ENCODE results near the gene THSD4.

The THSD4 gene

DNA sequence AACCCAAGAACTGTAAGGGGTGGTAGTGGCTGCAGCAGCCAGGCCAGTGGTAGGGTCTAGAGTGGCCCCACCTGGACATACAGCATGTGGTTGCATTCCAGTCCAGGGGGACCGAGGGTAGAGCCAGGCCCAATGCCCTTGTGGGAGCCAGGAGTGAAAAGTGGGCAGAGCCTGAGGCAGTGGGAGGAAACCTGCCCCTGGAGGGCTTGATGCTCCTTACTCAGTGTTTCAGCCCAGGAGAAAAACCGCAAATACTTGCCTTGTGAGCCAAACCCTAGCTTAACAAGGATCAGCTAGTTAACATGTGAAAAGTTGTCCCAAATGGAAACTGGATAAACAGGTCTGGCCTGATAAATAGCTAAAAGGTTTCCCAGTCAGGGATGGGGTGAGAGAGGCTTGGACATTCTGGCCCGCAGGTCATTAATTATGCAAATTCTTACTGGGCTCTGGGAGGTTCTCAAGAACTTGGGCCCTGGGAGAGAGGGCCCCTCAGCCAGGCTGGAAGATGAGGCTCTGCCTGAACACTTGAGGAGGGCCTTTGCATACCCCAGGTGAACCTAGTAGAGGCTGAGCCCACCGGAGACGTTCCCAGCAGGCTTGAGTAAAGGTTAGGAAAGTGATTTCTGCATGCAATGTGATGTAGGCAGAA is 222.1 kb downstream of the THSD4 start:
- no peak for TF ChIP-seq ZFX (IDR thresholded peaks at IDR 0.05)
- TF ChIP-seq, protein P1, sequence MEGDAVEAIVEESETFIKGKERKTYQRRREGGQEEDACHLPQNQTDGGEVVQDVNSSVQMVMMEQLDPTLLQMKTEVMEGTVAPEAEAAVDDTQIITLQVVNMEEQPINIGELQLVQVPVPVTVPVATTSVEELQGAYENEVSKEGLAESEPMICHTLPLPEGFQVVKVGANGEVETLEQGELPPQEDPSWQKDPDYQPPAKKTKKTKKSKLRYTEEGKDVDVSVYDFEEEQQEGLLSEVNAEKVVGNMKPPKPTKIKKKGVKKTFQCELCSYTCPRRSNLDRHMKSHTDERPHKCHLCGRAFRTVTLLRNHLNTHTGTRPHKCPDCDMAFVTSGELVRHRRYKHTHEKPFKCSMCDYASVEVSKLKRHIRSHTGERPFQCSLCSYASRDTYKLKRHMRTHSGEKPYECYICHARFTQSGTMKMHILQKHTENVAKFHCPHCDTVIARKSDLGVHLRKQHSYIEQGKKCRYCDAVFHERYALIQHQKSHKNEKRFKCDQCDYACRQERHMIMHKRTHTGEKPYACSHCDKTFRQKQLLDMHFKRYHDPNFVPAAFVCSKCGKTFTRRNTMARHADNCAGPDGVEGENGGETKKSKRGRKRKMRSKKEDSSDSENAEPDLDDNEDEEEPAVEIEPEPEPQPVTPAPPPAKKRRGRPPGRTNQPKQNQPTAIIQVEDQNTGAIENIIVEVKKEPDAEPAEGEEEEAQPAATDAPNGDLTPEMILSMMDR (conservative IDR thresholded peaks at IDR 0.05): no peak
- peak overlapping the region; percentile 34; the same call in 1 of the 2 replicates for H3K27ac ChIP-seq

DNA sequence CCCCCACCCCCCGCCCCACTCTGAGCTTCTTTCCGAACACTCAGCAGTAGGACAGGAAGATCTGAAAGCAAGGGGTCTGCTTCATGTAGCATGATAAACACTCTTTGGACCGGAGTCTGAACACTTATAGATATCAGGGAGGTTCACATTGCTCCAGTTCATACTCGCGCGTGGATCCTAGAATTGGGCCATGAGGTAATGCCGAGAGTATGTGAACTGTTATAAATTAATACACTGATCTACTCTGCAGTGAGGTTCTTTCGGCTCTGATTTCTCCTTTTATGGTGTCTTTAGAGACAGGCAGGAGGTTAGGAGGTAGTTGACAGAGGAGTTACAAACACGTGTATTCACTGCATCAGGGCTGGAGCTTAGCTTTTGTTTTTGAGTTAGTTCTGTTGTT is 223.0 kb downstream of the THSD4 start:
- no peak overlapping the region for H3K27ac ChIP-seq
- no peak for TF ChIP-seq ZFX (IDR thresholded peaks at IDR 0.05)
- TF ChIP-seq, protein P1 (conservative IDR thresholded peaks at IDR 0.05): no peak

DNA sequence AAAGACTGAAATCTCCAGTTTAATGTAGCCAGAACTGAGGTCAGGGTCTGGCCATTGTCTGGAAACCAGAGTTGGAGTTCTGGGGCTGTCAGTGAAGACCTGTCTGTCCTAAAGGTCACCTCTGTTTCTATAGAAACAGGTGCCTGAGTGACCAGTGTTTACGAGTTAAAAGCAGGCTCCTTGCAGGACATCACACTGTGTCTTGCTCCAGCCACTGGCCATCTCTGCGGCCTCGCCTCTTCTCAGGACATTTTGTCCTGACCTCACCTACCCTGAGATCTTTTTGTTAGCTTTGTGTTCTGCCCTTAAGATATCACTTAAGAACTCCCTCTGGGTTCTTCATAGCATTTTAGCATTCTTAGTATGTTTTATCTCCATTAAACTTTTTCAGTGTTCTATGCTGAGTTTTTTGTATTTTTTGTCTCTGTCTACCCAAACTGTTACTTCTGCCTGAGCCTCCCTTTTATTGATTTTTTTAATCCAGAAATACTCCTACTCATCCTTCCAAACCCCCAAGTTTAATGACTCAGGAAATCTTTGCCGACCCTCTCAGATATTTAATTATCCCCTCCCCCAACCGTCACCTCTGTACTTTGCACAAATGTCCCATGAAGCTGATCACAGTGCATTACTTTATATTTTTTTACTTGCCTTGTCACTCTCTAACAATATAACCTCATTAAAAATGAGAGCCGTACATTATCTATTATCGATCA is 223.7 kb downstream of the THSD4 start:
- TF ChIP-seq, protein P1 (conservative IDR thresholded peaks at IDR 0.05): no peak
- TF ChIP-seq ZFX (IDR thresholded peaks at IDR 0.05): no peak
- H3K27ac ChIP-seq: no peak overlapping the region

DNA sequence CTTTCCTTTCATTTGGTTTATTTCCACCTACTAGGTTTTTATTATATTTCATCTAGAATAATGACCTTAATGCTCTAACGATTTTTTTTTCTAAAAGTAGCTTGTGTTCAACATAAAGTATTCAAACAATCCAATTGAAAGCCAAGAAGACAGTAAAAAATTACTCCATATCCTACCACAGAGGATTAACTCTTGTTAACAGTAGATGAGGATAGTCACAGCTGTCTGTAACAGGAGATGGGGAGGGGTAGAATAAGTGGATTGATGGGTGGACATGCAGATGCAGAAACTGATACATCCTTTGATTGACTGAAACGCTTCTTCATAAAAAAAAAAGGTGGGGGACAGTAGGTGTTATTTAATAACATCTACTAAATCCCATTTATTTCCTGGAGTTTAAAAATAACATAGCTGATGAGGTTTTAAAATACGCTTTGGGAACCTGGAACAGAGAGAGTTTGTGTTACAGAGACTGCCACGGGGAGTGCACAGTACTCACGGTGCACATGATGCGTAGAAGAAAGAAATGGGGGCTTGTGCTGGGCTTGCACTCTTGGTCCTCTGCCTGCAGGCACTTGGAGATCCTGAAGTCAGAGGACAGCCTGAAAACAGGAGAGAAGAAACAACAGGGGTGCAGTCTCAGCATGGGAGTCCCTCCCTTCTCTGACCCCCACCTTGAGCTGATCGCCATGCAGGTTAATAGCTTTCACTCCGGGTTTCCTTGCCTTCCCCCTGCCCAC is 226.7 kb downstream of the THSD4 start:
- H3K27ac ChIP-seq: no peak overlapping the region
- TF ChIP-seq, protein P1 (conservative IDR thresholded peaks at IDR 0.05): no peak
- no peak for TF ChIP-seq ZFX (IDR thresholded peaks at IDR 0.05)

DNA sequence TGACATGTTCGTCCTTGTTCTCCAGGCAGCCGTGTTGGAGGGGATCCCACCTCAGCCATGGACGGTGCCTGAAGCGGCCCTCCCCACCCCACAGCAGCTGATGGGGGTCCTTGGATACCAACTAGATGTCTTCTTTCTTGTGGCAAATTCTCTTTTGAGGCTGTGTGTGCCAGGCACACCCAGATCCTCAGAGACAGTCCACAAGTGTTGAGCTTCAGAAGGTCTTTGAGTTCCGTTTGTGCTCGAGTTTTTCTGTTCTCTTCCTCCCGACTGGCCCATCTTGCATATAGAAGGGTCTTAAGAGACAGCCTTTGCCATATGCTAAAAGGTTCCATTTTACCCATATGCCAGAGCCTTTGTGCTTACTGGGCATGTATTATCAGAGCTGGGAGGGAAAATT is 227.4 kb downstream of the THSD4 start:
- TF ChIP-seq, protein P1 (conservative IDR thresholded peaks at IDR 0.05): no peak
- TF ChIP-seq ZFX (IDR thresholded peaks at IDR 0.05): no peak
- no peak overlapping the region for H3K27ac ChIP-seq

DNA sequence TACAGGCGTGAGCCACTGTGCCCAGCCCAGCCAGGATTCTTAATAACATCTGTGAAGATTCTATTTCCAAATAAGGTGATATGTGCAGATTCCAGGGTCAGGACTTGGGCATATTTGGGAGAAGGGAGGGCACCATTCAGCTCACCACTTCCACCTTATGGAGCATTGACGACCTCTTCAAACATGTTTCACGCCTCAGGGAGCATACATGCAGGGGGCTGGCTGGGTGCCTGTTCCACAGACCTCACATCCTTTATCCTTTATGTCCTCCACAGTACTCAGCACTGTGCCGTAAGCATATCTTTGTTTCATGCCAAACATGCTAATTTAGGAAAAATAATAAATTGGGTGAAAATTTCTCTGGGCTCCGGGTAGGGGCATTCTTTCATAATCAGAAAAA is 229.0 kb downstream of the THSD4 start:
- H3K27ac ChIP-seq: no peak overlapping the region
- TF ChIP-seq ZFX (IDR thresholded peaks at IDR 0.05): no peak
- TF ChIP-seq, protein P1 (conservative IDR thresholded peaks at IDR 0.05): no peak

DNA sequence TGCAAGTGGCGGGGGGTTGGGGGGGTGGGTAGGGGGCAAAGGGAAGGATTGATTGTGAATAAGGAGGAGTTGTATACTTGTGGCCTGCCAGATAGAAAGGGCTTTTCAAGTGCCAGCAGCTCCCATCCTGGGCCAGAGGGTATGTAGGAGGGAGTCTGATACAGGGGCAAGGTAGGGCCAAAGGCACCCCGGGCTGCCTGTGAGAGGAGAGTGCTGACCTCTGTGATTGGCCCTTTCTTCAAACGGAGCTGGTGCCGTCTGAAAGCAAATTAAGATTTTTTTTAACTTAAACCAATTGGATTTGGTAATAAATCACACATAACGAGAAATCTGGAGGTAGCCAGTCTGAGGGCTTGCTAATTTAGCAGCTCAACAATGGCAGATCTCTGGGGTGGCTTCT is 229.9 kb downstream of the THSD4 start:
- TF ChIP-seq ZFX (IDR thresholded peaks at IDR 0.05): no peak
- TF ChIP-seq, protein P1 (conservative IDR thresholded peaks at IDR 0.05): no peak
- H3K27ac ChIP-seq: no peak overlapping the region

Data from C4-2B (cell line).